Stimulated activated CD4-positive, alpha-beta T cell treated with anti-CD3 and anti-CD28 coated beads, Interleukin-4, amount 100 ng/mL, for 1 hour (primary cell): ENCODE data around the gene POGLUT2.
"Not testable (repeated sequence)": the region's sequence is repeated elsewhere in the genome, so short reads cannot be mapped to it uniquely, and the experiment has no call there.

Source experiments
- DNase-seq: peaks from one replicate; pipeline ENCODE4 v3.0.0-alpha.2; 2020

Gene POGLUT2

DNA sequence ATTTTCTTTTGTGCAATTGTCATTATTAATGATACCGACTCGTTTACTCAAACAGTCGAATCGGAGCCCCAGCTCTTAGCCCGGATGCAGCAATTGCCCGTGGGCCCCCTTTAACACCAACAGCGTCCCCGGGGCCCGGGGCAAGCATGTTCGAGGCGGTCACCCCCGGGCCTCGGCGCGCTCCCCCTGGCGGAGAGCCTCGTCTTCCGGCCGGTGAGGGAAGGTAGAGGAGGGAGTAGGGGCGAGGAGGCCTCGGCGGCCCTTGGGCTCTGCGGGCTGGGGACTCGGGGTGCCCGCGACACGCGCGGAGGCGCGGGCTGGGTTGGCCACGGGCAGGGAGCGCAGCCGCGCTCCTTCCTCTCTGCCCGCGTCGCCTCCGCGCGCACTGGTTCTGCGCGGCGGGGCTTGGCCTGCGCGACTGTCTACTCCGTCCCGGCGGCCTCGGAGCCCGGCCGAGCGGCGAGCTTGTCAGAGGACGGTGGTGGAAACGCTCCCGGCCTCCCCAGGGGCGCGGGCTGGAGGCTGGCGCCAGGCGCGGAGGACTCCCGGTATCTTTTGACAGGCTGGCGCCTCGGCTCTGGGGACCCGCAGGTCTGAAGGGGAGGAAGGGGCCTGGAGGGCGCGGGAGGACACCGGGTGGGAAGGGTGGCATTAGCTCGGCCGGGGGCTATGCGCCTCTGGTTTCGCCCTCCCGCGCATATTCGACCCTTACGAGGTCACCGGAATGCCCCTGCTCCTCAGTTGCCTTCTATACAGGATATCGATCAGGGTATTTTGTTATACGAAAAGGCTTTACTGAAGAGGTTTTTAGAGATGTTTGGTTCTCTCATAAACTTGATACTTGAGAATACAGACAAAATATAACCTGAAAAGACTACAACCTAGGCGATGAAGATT lies 1.6 kb upstream of the POGLUT2 start:
- DNase-seq, result peak; percentile 86

DNA sequence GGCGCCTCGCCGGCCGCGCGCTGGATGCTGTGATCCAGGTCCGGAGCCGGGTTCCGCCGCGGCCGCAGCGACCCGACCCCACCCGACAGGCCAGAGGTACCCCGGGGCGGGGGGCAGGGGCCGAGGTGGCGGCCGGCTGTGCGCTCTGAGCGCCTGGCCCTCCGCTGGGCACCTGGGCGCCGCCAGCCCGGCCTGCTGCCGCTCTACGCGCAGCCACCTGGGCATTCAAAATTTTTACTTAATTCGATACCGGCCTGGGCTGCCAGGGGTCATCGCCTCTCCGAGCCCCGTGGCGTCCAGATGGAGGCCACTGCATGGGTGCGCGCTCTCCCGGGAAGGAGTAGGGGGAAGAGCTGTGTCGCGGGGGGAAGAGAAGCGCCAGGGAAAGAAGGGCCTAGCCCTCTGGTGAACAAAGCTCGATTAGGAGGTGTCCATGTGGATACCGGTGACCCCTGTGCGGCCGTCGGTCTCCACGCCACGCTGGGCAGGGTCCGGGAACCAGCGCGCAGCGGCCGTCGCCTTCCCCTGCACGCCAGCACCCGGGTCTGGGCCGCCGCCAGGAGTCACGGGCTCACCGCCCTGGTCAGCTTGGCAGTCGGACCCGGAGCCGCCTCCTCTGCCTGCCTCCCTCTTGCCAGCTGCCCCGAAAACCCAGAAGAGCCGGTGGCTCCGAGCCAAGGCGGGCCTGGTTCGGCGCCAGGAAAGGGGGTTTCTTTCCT lies 809 bp upstream of the POGLUT2 start:
- no peak for DNase-seq

DNA sequence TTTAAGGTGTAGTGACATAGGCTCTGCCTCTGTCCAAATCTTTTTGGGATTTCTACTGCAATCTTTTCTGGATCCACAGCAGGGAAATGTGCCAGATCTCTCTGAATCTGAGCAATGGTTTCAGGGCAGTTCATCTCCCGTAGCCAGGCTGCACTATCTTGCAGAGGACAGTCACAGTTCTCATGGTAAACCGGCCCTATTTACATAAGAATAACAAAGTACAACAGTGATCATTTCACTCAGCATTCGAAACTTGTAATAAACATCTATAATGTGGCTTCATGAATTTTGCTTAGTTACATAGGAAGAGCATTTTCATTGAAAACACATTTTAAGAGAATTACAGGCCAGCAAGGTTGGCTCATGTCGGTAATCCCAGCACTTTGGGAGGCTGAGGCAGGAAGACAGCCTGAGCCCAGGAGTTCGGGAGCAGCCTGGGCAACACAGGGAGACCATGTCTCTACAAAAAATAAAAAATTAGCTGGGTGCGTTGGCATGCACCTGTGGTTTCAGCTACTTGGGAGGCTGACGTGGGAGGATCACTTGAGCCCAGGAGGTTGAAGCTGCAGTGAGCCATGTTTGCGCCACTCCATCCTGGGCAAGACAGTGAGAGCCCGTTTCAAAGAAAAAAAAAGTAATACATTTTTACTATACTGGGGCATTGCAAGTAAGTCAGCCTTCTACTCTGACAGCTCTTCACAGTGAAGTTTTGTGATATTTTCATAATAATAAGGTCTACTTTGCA lies 5.0 kb downstream of the POGLUT2 start:
- DNase-seq, result no peak

DNA sequence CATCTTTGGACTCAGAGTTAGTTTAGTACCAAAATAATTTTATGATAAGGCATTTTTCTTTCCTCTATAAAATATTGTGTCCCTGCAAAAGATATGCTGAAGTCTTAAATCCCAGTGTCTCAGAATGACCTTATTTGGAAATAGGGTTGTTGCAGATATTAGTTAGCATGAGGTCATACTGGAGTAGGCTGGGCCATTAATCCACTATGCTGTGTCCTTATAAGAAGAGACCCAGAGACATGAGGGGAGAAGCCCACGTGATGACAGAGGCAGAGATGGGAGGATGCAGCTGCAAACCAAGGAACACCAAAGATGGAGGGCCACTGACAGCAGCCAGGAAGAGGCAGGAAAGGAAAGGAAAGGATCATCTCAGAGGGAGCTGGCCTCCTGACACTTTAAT lies 6.4 kb downstream of the POGLUT2 start:
- no peak for DNase-seq

GRCh38 chr13:102788683-102789082 lies 10.1 kb downstream of the POGLUT2 start:
- DNase-seq, result no peak

GRCh38 chr13:102784483-102784882 lies 14.3 kb downstream of the POGLUT2 start:
- no peak for DNase-seq

GRCh38 chr13:102781591-102781990 lies 17.2 kb downstream of the POGLUT2 start:
- no peak for DNase-seq

DNA sequence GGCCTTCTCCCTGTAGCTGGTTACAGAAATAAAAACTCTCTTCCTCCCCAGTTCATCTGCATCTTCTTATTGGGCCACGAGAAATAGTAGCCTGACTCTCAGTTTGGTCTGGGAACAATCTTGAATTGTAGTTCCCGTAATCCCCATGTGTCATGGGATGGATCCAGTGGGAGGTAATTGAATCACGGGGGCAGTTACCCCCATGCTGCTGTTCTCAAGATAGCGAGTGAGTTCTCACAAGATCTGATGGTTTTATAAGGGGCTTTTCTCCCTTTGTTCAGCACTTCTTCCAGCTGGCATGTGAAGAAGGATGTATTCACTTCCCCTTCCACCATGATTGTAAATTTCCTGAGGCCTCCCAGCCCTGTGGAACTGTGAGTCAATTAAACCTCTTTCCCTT lies 18.1 kb downstream of the POGLUT2 start:
- DNase-seq, result not testable (repeated sequence)

DNA sequence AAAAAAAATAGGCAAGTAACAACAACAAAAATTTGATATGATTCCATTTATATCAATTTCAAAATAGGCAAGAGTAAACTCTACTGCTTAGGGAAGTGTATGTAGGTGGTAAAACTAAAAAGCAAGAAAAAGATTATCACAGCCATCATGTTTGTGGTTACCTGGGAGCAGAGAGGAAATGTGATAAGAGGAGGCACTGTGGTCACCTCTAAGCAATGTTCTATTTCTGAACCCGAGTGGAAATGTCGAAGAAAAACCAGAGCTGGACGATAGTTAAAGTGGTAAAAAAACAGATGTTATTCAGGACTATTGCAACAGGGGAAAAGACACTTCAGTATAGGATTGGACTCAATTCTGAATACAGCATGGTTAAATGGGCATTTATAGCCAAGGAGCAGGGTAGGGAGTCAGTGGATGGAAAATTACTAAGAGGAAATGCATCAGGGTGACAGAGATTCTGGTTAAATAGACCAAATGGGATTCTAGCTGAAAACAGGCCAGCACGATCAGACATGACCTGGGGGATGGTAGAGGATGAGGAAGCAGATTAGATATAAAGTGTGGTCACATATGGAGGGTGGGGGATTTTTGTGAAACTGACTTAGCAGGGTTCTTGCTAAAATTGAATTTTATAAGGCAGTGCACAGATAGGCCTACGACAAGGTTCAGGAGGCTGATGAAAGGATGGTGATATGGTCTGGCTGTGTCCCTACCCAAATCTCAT lies 19.2 kb downstream of the POGLUT2 start:
- no peak for DNase-seq

GRCh38 chr13:102777736-102778135 lies 21.0 kb downstream of the POGLUT2 start:
- DNase-seq, result no peak

- DNase-seq, result no peak
These were observed 22.5 kb downstream of the POGLUT2 start for GRCh38 chr13:102776271-102776670.

DNA sequence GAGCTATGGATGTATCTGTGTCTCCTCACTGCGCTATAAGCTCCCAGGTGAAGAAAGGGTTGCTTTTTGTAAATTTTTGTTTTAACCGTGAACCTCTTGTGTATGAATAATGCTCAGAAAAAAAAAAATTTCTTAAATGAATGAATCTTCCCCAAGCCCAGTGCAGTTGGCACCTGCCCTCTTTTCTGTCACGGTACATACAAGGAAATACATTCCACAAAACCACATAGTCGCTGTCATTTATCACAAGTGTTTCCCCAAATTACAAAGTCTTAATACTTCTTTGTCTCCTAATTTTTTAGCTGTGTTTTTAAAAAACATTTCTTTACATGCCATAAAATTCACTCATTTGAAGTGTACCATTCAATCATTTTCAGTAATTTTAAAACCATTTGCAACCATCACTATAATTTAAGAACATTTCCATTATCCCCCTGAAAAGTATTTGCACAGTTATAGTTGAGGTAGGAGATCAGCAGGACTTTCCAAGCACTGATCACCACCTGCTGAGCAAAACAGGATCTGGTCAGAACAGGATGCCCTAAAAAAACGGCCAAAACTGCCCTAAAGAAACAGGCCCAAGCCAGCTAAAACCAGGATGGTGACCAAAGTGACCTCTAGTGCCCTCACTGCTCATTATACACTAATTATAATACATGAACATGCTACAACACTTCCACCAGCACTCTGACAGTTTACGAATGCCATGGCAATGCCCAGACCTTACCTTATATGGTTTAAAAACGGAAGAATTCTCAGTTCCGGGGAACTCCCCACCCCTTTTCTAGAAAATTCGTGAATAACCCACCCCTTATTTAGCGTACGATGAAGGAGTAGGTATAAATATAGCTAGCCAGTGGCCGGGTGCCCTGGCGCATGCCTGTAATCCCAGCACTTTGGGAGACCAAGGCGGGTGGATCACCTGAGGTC lies 23.9 kb downstream of the POGLUT2 start:
- DNase-seq, result no peak

DNA sequence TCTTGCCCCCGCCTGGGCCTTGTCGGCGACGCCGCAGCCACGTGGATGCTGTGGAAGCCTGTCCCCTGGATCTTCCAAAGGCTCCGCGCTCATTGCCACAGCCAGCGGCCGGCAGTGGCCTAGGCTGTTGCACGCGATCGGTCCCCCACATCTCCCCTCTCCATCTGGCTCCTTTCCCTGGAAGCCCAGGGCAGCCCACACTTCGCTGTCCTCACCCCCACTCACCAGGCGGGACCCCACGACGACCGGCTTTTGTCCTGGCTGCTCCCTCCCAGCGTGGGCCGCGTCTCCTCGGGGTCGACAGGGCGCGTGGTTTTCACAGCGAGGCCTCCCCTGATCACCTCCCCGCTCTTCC lies 24.6 kb downstream of the POGLUT2 start:
- peak; percentile 27 for DNase-seq

DNA sequence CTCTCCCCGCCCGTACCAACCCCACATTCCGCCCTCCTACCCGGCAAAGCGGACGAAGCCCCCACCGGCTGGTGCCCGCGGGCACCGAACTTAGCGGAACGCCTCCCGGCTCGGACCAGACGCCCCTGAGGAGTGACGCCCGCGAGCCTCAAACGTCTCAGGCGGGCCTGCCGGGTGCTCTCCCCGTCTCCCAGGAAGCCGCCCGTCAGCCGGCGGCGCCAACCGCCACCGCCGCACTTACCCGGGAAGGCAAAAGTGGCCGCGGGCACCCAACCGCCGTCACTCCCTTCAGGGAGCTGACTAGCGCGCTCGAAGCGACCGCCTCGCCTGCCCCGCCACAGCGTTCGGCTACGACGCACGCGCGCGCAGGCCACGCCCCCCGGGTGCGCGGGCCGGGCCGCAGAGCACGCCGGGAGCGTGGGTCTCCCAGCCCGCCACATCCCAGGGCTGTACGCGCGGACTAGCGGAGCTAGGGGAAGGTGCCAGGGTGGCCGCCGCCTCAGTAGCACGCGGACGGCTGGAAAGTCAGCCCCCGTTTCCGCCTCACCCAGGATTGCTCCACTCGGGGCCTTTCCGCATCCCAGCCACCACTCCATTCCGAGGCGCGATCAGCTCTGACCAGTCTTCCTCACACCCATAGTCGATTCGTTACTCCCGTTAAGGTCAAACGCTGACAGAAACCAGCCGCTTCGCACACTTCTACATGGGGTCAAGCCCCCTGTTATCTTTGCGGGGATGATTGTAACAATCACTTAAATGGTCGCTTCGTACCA lies 25.1 kb downstream of the POGLUT2 start, which contains the start of gene TEX30:
Gene TEX30 (minus strand): TSS at position 346 of the 773 bp plus-strand sequence. CDS start 3,760 bp downstream, outside the sequence.
- DNase-seq, result peak; percentile 88

DNA sequence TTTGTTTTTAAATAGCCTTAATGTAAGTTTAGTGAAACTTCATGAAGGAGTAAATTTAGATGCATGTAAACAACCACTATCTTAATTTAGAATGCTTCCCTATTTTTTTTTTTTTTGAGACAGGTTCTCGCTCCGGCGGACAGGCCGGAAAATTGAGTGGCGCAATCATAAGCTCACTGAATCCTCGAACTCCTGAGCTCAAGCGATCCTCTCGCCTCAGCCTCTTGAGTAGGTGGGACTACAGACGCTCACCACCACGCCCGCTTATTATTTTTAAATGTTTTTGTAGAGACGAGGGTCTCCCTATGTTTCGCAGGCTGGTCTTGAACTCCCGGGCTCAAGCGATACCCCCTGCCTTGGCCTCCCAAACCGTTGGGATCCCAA lies 26.7 kb downstream of the POGLUT2 start:
- no peak for DNase-seq

DNA sequence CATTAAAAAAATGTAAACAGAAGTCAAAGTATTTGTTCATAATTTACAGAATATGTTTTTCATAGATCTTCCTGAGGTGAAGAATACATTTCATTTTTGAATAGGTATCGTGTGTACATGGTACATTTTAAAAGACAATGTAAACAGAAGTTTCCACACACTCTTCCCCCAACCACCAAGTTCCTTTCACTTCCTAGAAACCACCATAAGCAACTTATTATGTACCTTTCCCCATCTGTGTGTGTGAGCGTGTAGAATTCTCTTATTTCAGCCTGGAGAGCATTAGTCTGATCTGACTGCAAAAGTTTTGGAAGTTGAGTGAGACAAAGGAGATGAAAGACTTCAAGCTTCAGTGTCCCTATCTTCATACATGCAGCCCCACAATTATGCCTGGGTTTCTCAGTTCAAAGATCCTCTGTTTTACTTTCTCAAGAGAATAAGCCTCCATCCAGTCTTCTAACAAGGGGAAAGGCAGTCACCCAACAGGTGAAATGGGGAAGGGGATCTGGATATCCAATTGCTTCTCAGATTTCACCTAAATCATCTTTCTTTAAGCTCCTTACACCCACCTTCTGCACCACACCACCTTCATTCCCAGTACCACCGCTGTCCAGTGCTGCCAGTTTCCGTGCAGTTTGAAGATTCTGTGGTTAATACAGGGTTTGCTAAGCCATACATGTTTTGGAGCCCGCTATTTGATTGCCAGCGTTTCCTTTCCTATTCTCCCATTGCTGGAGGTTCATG lies 27.3 kb downstream of the POGLUT2 start:
- DNase-seq, result no peak

- DNase-seq, result no peak
These were observed 28.3 kb downstream of the POGLUT2 start for GRCh38 chr13:102770435-102770834.

DNA sequence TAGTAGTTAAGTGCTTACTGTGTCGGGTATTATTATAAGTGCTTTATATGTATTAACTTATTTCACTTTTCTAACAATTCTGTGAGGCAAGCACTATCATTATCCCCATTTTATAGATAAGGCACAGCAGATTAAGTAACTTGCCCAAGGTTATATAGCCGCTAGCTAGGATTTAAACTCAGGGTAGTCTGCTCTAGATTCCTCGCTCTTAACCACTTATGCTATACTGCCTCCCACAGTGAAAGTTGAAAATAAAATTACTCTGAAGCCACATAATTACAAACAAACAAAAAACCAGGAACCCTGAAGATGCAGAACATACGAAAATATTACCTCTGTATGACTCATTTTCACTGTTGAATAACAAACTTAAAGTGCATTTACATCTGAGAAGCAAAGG lies 29.1 kb downstream of the POGLUT2 start:
- no peak for DNase-seq

GRCh38 chr13:102768909-102769308 lies 29.9 kb downstream of the POGLUT2 start:
- no peak for DNase-seq

DNA sequence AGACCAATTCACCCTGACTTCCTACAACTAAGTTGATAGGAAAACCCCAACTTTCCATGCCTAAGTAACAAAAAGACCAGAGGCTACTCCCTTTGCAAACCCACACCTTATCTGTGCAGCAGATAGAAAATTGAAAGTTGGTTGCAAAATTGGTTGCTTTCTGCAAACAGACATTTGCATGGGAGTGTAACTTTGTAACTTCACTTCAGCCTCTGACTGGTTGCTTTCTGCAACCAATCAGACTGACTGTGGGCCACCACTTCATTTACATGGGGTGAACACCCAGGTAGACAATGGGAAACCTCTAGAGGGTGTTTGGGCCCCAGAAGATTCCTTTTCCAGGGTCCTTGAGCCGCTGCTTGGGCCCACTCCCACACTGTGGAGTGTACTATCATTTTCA lies 35.0 kb downstream of the POGLUT2 start:
- no peak for DNase-seq
